GM18873 (cell line): ENCODE measurements around the gene ERVFRD-1.
"Not testable (repeated sequence)": the region's sequence is repeated elsewhere in the genome, so short reads cannot be mapped to it uniquely, and the experiment has no call there.

Source experiments
- ATAC-seq: cut with Tn5 transposase; IDR thresholded peaks from one replicate; pipeline ENCODE4 v1.9.1; 2021; ENCODE audit warnings: mild to moderate bottlenecking, moderate library complexity, moderate number of reproducible peaks; ENCODE audit not compliant: unreplicated experiment, low FRiP score

ERVFRD-1 gene

DNA sequence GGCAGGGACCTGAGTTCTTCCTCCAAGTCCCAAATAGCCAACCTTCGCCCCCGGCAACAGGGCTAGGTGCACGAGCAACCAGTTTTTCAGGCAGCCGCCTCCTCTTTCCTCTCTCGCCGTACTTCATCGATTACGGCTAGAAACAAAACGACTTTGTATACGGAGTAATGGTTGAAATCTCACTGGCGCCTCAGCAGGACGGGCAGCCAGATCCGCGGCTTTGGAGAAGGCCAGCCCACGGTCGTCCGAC, 18.2 kb downstream of the ERVFRD-1 start:
- ATAC-seq = peak; percentile 20

DNA sequence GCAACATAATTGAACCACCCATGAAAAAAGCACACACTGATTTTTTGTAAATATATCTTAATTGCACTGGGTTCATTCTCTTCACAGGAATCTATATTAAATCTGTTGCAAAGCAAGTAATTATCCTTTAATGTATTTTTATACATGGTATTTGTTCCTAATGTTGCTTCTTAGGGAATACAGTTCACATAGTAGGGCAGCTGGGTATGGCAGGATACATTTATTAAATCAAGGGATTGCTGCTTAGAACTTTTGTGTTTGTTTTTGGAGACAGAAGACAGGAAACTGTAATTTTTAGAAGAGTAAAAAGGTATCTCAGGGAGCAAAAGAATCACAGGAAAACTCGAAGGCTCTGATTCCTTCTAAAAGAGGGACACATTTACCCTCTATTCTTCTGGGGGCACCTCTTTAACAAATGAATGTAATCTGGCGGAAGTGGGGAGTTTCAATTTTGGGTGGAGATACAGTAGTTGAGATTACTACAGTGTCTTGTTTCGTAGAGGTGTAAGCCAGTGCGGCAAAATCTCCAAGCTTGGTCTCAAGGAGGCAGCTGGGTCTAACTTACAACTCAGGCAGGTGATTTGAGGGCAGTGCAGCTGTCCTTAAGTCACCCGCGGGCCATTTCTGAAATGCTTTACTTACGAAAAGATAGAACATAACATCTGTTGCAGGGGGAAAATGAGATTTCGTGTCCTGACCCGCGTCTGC, 18.7 kb downstream of the ERVFRD-1 start:
- peak; percentile 41 for ATAC-seq

GRCh38 chr6:11091141-11091540, 20.4 kb downstream of the ERVFRD-1 start:
- not testable (repeated sequence) for ATAC-seq

GRCh38 chr6:11089695-11090094, 21.8 kb downstream of the ERVFRD-1 start:
- ATAC-seq = no peak

DNA sequence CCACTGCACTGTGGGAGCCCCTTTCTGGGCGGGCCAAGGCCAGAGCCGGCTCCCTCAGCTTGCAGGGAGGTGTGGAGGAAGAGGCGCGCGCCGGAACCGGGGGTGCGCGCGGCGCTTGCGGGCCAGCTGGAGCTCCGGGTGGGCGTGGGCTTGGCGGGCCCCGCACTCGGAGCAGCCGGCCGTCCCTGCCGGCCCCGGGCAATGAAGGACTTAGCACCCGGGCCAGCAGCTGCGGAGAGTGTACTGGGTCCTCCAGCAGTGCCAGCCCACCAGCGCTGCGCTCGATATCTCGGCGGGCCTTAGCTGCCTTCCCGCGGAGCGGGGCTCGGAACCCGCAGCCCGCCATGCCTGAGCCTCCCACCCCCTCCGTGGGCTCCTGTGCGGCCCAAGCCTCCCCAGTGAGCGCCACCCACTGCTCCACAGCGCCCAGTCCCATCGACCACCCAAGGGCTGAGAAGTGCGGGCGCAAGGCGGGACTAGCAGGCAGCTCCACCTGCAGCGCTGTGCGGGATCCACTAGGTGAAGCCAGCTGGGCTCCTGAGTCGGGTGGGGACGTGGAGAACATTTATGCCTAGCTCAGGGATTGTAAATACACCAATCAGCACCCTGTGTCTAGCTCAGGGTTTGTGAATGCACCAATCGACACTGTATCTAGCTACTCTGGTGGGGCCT, 24.2 kb downstream of the ERVFRD-1 start:
- ATAC-seq = not testable (repeated sequence)

GRCh38 chr6:11085758-11086435, 25.6 kb downstream of the ERVFRD-1 start:
- no peak for ATAC-seq

DNA sequence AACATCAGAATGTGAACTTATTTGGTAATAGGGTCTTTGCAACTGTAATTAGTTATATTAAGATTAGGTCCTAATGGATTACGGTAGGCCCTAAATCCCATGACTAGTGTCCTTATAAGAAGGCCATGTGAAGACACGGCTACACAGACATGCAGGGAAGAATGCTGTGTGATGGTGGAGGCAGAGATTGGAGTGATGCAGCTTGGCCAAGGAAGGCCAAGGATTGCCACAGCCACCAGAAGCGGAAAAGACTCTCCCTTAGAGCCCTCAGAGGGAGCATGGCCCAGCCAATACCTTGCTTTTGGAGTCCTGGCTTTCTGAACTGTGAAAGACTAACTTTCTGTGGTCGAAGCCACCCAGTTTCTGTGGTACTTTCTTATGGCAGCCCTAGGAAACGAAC, 27.6 kb downstream of the ERVFRD-1 start:
- ATAC-seq = no peak

DNA sequence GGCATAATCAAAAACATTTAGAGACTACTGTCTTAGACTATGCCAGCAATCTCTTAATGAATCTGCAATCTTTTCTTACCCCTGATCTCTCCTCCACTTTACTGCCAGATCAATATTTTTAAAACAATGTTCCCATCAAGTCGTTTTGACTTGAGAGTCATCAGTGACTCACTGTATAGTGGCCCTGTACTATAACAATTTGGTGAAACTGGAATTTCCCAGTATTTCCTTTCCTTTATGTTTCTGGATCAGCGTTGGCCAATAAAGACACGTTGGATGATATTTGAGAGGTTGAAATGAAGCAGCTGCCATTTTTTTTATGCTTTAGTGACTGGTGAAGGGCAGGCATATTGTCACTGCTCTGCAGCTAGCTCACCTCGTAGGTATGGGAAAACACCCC, 28.0 kb downstream of the ERVFRD-1 start:
- ATAC-seq = no peak

- no peak for ATAC-seq
These were observed 31.2 kb downstream of the ERVFRD-1 start for GRCh38 chr6:11080296-11080695.

GRCh38 chr6:11078266-11078665, 33.3 kb downstream of the ERVFRD-1 start:
- no peak for ATAC-seq

DNA sequence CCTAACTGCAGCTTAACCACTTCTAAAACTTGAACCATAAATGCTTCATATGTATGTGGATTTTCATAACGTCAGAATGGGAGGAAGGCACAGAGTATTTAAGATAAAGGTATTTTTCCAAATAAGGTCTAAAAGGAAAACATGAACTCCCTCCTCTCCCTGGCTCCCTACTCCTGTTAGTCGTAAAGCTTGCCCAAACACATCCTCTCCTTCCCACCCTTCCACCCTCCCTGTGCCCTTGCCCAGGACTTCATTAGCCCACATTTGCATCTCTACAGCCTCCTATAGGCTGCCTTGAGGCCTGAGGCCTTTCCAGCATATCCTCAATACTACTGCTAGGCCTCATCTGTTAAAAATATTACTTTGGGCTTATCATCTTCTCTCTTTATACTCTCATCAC, 35.0 kb downstream of the ERVFRD-1 start:
- no peak for ATAC-seq

- ATAC-seq = no peak
These were observed 39.4 kb downstream of the ERVFRD-1 start for GRCh38 chr6:11072101-11072500.

DNA sequence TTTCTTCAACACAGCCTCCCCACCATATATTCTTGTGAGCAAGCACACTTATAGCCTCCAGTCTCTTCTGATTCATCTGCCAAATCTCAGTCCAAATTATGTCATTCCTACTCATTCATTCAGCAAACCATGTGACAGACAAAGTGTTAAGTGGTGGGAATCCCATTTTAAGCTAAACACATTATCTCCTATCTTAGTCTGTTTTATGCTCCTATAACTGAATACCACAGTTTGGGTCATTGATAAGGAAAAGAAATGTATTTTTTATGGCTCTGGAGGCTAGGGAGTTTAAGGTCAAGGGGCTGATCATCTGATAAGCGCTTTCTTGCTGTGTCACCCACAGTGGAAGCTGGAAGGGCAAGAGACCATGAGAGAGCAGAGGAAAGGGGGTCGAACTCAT, 41.8 kb downstream of the ERVFRD-1 start:
- no peak for ATAC-seq

DNA sequence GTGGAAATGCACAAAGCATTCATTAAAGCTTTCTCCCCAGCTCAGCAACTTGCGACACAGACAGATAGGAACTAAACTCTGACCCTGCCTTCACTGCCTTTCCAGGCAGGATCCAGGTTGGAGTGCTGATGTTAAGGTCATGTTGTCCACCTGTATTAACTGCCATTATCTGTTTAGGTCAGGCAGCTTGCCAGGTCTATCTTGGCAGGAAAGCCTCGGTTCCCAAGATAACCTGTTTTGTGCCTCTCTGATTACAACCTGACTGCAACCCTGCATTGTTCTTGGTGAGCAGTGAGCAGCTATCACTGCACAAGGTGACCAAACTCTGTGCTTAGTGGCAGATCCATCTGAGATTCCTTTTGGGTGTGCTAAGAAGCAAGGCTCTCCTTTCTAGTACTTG, 44.2 kb downstream of the ERVFRD-1 start:
- ATAC-seq = no peak

DNA sequence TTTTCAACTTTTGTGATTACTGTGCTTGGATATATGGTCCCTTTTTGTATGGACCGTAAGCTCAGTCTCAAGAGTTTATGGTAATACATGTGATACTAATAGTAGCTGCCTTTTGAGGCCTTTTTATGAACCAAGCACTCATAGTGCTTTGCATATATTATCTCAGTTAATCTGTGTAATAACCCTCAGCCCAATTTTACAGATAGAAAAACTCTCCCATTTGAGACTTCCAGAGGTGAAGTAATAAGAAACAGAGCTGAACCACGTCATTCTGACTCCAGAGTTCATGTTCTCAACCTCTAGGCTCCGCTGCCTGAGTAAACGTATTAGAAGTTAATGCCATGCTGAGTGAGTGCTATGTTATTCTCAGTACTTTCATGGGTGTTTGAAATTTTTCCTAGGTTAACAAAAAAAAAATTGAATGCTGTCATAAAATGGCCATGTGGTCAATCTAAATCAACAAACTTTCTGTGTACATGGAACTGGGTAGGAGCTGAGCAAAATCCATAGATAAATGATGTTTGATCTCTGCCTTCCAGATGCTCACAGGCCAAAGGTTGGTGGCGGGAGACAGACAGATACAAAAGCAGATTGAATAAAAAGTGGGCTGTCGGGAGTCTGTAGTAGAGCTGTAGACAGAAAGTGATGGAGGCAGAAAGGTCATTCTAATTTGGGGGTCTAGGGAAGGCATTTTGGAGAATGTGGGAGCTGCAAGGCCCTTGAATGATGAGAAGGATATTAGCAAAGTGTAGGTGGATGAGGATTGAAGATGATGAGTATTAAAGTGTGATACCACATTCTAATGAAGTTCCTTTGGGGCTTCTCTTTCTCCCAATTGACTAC, 44.8 kb downstream of the ERVFRD-1 start:
- no peak for ATAC-seq

DNA sequence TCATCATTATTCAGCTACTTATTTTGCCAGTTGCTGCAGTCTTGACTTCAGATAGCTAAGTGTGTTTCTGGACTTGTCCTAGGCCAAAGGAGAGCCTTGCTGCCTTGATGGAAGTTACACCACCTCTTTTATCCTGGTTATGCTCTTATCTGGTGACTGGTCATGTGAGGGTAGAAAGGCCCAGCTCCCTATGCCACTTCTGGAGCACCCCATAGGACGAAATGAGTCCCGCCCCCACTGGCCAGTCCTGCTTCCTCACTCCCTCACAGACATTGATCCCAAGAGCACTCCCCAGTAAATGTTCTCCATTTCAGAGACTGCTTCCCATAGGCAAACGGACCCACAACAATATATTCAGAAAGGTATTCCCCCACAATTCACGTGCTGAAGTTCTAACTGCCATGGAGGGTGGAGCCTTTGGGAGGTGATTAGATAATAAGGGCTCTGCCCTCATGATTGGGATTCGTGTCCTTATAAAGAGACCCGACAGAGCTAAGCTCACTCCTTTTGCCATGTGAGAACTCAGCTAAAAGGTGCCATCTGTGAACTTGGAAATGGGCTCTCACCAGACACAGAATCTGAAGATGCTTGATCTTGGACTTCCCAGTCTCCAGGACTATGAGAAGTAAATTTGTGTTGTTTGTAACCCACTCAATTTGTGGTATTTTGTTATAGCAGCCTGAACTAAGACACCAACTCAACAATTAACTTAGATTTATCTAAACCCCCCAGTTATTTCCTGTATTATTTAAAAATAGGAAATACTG, 45.9 kb downstream of the ERVFRD-1 start:
- ATAC-seq = no peak

DNA sequence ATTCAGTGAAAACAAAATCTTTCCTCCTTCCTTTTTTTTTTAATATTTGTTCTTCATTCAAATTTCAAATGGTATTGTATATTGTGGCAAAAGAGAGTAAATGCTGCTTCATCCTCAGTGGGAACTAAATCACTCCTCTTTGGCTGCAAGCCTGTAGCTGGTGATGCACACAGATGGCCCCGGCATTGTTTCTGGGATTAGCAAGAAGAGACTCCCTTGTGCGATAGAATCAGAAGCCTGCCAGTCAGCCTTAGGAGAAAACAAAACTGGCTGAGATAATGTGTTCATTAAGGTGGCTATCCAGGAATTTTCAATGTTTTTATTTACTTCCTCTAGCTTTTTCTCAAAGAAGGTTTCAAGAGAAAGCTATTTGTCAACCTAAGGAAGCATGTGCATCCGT, 46.7 kb downstream of the ERVFRD-1 start:
- ATAC-seq = no peak

- ATAC-seq = no peak
These were observed 48.8 kb downstream of the ERVFRD-1 start for GRCh38 chr6:11062715-11063114.

GRCh38 chr6:11062083-11062482, 49.4 kb downstream of the ERVFRD-1 start:
- no peak for ATAC-seq

DNA sequence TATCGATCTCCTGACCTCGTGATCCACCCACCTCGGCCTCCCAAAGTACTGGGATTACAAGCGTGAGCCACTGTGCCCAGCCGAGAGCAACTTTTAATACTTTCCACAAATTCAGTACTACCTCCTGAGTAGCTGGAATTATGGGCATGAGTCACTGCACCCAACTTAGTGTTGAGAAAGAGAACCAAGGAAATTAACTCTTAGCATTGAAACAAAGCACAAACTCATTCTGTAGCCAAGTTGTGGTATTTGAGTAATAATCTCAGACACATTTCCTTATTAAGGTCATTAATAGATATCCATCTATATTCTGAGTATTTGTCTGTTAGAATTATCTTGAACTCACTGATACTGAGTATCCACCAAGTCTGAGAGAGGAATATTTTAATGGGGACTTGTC, 53.1 kb downstream of the ERVFRD-1 start:
- ATAC-seq = no peak
